CD4-positive, alpha-beta T cell treated with Interleukin-10 for 1 hour (primary cell): ENCODE results near the gene ZGRF1.
"Not testable (repeated sequence)": the region's sequence is repeated elsewhere in the genome, so short reads cannot be mapped to it uniquely, and the experiment has no call there.

Experiments
- DNase-seq: peaks from one replicate; pipeline ENCODE4 v3.0.0-alpha.2; 2020

ZGRF1 gene

DNA sequence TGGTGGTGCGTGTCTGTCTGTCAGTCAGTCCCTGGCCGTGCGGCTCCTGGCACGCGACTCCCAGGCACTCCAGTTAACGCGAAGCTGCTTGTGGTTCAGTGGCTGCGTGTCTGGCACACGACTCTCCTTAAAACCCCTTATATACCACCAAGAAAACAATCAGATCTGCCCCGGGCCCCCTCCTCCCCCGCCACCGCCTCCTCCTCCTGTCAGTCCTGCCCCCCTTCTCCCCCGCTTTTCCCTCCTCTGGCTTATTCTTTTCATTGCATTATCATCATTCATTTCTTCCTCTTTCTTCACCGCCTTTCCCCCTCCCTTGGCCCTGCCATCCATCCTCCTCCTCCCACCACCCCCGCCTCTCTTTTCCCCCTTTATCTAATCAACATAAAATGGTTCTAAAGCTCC, 120.6 kb downstream of the ZGRF1 start, which contains the start of gene NEUROG2:
TSS of gene NEUROG2 (minus strand) at position 115 of the 405 bp plus-strand sequence. CDS start 705 bp downstream, outside the sequence.
- DNase-seq: no peak

DNA sequence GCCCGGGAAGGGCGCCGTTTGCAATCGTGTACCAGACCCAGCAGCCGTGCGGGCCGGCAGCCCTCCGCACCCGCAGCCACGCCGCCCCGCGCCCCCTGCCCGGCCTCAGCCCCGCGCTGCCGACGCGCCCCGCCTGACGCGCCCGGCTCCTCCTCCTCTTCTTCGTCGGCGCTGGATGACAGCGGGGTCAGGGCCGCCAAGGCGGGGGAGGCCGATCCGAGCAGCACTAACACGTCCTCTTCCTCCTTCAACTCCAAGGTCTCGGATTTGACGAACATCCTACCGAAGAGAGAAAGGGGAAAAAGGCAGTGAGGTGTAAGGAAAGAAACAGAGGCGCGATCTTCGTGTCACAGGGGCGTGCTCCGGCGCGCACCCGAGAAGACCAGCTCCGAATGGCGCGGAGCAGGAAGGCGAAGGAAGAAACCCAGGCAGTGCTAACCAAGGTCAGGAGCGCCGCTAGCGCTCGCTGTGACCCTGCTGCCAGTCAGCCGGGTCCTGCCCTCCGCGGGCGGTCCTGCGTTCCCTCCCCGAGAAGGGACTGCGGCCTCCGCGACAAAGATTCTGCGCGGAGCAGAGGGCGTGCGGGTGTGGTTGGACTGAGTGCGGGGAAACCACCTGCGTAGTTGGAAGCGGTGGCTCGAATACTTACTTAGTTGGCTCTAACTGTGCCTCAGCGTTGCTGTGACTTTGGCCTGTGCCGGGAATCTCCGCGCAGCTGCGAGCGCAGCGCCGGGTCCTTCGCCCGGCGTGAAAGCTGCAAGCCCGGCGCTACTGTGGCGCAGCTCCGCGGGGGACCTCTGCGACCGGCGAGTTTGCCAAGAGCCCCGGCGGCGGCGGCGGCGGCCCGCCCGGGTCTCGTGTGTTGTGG, 121.3 kb downstream of the ZGRF1 start:
- peak; percentile 36 for DNase-seq

DNA sequence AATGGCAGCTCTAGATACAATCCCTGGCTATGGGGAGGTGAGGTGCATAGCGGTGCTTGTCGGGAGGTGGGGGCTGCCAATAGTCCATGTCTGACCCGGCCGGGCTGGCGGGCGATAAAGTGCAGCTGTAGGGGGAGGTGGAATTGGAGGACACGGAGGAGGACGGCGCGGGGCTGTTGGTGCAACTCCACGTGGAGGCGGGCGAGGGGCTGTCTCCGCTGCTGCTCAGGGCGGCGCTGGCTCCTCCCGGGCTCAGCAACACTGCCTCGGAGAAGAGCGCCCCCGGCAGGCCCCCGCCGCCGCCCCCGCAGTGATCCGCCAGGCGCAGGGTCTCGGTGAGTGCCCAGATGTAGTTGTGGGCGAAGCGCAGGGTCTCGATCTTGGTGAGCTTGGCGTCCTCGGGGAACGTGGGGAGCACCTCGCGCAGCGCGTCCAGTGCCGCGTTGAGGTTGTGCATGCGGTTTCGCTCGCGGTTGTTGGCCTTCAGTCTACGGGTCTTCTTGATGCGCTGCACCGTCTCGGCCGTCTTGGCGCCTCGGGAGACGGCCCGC, 122.0 kb downstream of the ZGRF1 start:
- no peak for DNase-seq

DNA sequence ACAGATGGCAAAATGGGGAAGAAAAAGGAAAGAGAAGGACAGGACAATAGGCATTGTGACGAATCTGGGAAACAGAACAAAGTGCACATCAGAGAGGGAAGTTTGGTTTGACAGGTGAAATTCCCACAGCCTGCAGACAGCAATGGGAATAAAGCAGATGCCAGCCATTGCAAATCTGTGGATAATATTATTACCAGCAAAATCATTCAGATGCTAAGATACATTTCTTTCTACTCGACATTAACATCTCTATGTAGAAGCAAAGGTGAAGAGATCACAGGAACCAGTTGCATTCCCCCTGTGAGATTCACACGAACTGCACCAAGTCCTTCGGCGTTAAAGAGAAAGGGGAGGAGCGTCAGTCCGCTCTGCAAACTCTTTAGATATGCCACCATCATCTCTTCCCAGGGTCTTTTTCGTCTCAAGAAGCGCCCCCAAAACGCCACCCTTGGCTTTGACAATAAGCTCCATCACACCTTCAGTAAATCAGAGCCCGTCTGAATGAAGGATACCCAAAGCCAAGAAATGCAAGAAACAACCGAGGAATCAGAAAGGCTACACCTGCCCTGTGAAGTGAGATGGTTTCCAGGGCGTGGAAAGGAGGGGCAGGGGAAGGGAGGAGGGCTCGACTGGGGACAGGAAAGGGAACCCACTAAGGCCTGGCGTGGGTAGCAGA, 122.6 kb downstream of the ZGRF1 start:
- no peak for DNase-seq

DNA sequence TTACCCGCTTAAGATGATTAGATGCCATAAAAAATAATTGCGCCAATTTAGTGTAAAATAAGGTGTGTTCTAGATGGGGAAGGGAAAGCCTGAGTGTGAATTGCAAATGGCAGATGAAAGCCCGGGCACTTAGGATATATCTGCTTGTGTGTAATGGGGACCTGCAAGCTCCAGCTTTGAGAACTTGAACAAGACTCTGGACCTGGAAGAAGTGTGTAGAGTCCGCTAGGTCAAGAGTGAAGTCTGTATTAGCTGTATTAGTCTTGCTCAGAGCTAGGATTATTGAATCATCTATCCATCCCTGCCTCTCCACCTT, 124.9 kb downstream of the ZGRF1 start:
- DNase-seq: no peak

DNA sequence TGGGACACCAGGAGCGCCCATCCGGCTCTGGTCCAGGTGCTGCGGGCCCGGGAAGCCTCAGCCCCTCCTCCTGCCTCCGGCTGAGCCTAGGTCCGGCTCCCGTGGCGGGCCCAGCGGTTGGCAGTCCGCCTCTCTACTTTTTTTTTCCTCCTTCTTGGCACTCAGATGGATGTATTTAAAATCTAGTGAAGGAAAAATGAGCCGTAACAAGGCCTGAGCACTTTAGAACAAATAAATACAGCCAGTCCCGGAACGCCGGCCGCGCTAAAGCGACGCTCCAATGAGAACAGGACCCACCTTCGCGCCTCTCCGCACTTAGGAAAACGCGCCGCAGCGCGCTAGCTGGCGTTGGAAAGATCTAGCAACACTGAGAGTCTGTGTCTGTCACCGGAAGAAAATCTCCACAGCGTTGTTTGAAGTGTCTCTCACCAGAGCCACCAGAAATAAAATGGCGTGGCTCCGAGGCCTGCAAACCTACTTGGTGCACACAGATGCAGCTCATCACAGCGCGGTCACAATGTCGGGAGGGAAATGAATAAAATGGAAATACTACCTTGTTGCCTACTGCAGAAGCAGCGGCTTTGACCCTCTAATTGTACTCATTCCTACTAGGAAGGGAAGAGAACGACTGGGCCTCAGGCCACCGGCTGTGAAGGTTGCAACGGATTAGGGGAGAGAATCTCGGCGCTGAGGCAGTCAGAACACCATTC, 125.5 kb downstream of the ZGRF1 start:
- no peak for DNase-seq

DNA sequence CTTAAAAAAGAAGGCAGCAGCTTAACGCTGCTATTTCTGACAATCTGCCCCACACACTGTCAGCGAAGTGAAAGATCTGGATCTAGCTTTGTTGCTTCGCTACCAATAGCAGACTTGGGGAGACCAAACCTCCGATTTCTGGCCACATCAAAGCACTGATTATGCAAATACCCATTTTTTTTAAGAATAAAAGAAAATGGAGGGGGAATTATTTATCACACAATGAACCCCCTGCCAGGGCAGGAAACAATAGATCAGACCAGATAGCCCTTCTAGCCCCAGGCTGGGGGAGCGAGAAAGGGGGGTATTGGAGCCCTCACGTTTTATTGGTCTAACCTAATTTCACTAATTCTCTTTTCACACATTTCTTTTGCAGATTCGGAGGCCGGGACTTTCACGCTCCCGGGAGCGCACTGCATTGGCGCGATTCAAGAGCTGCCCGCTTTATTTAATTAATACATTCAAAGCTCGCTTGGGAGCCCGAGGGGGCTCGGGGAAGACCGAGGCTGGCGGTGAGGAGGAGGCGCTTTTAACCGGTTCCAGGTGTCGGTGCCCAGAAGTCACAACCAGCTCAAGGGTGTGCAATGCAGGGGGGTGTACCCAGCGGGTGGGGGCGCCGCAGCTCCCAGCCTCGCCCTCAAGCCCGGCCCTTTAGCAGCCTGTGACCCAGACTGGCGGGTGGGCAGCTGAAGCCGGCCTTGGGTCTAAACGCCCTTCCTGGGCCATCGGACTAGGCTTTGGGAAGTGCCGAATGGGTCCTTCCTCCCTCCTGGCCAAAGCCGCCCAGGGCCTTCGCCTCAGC, 126.2 kb downstream of the ZGRF1 start:
- no peak for DNase-seq

DNA sequence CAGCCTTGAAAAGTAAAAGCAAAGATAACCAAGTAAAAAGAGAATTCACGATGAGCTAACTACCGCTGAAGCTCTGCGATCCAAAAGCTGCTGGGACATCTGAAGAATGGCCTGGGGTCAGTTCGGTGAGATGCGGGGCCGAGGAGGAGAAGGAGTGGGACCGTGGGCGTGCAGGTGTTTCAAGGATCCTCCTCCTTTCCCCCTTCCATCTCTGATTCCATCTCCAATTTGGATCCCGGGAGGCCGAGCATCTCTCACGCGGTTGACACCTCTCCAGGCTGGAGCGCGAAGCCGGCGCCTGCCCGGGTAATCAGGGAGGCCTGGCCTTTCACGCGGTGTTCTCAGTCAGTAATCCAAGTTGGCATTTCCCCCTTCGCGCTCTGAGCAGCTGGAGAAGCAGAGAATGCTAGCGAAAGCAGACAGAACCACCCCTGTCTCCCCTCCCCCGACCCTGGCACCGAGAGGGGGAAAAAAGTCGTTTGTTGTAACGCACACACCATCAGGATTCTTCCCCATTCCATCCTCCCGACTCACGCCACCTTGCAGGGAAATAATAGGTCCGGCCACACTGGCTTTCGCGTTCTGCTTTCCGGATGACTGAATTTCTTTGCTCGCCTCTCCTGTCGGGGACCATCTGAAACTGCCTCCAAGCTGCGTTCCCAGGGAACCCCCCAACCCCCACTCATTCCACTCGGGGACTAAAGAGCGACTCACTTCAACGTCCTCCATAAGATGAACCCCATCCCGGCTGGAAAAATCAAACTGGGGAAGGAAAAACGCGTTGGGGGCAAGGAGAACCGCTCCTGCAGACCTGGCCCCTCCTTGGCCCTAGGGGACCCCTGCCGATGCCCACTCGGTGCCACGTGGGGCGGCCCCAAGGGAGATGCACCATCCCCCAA, 127.2 kb downstream of the ZGRF1 start:
- no peak for DNase-seq

DNA sequence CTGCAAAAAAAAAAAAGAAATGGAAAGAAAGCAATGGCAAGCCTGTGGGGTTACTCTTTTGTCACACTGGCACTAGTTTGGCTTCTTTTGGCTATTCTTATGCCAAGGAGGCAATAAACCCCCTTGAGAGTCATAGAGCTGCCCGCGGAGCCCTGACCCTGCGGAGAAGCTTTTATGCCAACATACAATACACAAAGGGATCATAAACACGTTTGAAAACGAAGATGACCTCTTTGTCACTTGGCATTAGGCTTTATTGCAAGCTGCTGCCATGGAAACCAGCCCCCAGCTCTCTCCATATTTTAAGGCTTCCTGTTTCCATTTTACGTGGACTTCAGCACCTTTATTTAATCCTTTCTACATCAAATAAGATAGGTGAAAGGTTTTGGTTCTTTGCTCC, 128.4 kb downstream of the ZGRF1 start:
- DNase-seq: no peak

DNA sequence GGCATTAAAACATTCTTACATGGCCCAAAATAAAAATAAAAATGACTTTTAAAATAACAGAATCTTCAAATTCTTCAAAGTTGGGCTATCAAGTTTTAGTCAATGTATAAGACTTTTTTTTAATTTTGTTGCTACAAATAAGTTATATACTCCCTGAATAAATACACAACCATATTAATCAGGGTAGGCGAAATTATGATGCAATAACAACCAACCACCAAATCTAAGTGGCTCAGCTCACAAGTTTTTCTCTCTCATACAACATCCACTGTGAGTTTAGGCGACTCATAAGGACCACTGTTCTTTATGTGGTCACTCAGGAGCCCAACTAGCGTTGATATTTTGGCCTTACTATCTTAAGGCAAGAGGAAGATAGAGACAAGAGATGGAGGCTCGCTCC, 131.9 kb downstream of the ZGRF1 start:
- DNase-seq: no peak

DNA sequence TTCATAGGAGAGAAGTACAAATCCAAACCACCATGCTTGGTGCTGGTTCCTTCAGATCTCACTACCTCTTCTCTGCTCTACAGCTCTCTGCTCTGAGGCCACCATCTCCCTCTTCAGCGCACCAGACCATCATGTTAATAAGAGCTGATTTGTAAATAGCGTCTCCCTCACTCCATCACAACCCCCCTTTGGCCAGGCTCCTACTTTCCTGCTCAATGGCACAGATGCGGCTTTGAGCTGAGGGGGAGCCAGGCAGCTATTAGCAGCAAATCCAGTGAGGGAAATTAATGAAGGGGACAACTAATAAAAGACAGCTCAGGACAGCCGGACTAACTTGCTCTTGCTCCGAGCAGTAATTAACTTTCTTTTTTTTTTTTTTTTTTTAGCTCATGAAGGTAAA, 133.8 kb downstream of the ZGRF1 start:
- no peak for DNase-seq

DNA sequence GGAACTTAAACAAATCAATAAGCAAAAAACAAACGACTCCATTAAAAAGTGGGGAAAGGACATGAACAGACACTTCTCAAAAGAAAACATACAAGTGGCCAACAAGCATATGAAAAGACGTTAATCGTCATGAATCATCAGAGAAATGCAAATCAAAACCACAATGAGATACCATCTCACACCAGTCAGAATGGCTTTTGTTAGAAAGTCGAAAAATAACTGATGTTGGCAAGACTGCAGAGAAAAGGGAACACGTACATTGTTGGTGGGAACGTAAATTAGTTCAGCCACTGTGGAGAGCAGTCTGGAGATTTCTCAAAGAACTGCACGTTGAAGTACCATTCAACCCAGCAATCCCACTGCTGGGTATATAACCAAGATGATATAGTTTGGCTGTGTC, 144.4 kb downstream of the ZGRF1 start:
- DNase-seq: no peak

DNA sequence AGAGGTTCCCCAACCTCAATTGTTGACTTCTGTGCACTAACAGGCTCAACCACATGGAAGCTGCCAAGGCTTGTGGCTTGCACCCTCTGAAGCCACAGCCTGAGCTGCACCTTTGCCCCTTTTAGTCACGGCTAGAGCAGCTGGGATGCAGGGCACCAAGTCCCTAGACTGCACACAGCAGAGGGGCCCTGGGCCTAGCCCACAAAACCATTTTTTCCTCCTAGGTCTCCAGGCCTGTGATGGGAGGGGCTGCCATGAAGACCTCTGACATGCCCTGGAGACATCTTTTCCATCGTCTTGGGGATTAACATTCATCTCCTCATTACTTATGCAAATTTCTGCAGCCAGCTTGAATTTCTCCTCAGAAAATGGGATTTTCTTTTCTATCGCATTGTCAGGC, 145.9 kb downstream of the ZGRF1 start:
- DNase-seq: not testable (repeated sequence)
